WTC11 (cell line): Measurements from ENCODE around the gene RXRA. TPM values are rescaled to one million over a fixed set of nuclear protein-coding genes. Genes with fewer than 3 reads are reported as not detected.

Experiments
- ATAC-seq: fragments of 200-7000 bp; cut with Tn5 transposase; 2 replicates; pipeline ENCODE4 v1.10.0; 2021; ENCODE audit warnings: mild to moderate bottlenecking, moderate library complexity
- CTCF ChIA-PET: fragments of 300-600 bp; sonication (Branson Sonifier 250); formaldehyde crosslinking; loops from one replicate; lab custom pipeline; 2021; ENCODE audit warnings: antibody characterized with exemption; lab: Charles Lee
- POLR2A ChIA-PET: fragments of 350-600 bp; sonication (Branson Sonifier 250); formaldehyde crosslinking; loops from one replicate; lab custom pipeline; 2021; ENCODE audit warnings: antibody characterized with exemption; lab: Charles Lee
- DNase-seq: peaks from one replicate; pipeline ENCODE4 v3.0.0; 2021; ENCODE audit warnings: low spot score
- H3K27ac Mint-ChIP-seq: 2 replicates; pipeline ENCODE4 v1.8.0; 2021; ENCODE audit warnings: mixed read lengths
- H3K27me3 Mint-ChIP-seq: 2 replicates; pipeline ENCODE4 v1.8.0; 2021; ENCODE audit warnings: low read depth, mild to moderate bottlenecking, moderate library complexity, mixed read lengths
- H3K36me3 Mint-ChIP-seq: 2 replicates; pipeline ENCODE4 v1.8.0; 2021; ENCODE audit warnings: mixed read lengths
- H3K4me1 Mint-ChIP-seq: 2 replicates; pipeline ENCODE4 v1.8.0; 2022; ENCODE audit warnings: mixed read lengths
- H3K4me3 Mint-ChIP-seq: 2 replicates; pipeline ENCODE4 v1.8.0; 2021; ENCODE audit warnings: mild to moderate bottlenecking, moderate library complexity, mixed read lengths
- H3K9me3 Mint-ChIP-seq: 2 replicates; pipeline ENCODE4 v1.8.0; 2021; ENCODE audit warnings: mixed read lengths
- ATF2 ChIP-seq: sonication (generic); formaldehyde crosslinking; IDR thresholded peaks from 2 replicates; pipeline ENCODE4 v1.8.1; 2022; ENCODE audit warnings: low read depth, missing genetic modification reagents, borderline replicate concordance
- E2F5 ChIP-seq: sonication (generic); formaldehyde crosslinking; IDR thresholded peaks from 2 replicates; pipeline ENCODE4 v1.8.1; 2022; ENCODE audit warnings: mild to moderate bottlenecking, moderate library complexity, missing genetic modification reagents
- FOXP1 ChIP-seq: sonication (generic); formaldehyde crosslinking; IDR thresholded peaks from 2 replicates; pipeline ENCODE4 v1.8.0; 2022; ENCODE audit warnings: missing genetic modification reagents, mild to moderate bottlenecking, moderate library complexity, borderline replicate concordance
- GRHL2 ChIP-seq: fragments of 250-450 bp; sonication (Bioruptor Pico); IDR thresholded peaks from 2 replicates; pipeline ENCODE4 v1.8.0; 2022; ENCODE audit warnings: mild to moderate bottlenecking, moderate library complexity; ENCODE audit not compliant: insufficient replicate concordance, severe bottlenecking
- GTF2I ChIP-seq: fragments of 250-450 bp; sonication (Bioruptor Pico); conservative IDR thresholded peaks from 2 replicates; pipeline ENCODE4 v1.4.0; 2021; ENCODE audit warnings: mild to moderate bottlenecking
- HMGA2 ChIP-seq: fragments of 250-450 bp; sonication (Bioruptor Pico); IDR thresholded peaks from 2 replicates; pipeline ENCODE4 v1.4.0; 2021; ENCODE audit warnings: mild to moderate bottlenecking, moderate library complexity
- JUN ChIP-seq: sonication (generic); formaldehyde crosslinking; IDR thresholded peaks from 2 replicates; pipeline ENCODE4 v1.8.0; 2023; ENCODE audit warnings: mild to moderate bottlenecking, missing genetic modification reagents
- NFE2L1 ChIP-seq: sonication (generic); formaldehyde crosslinking; IDR thresholded peaks from 2 replicates; pipeline ENCODE4 v1.8.1; 2023; ENCODE audit warnings: missing genetic modification reagents
- NR1H2 ChIP-seq: sonication (generic); formaldehyde crosslinking; IDR thresholded peaks from 2 replicates; pipeline ENCODE4 v1.9.0; 2021; ENCODE audit warnings: mild to moderate bottlenecking, moderate library complexity, missing genetic modification reagents
- PREB ChIP-seq: sonication (generic); formaldehyde crosslinking; IDR thresholded peaks from 2 replicates; pipeline ENCODE4 v1.8.1; 2022; ENCODE audit warnings: mild to moderate bottlenecking, missing genetic modification reagents, moderate library complexity, borderline replicate concordance
- SMAD3 ChIP-seq: sonication (generic); formaldehyde crosslinking; IDR thresholded peaks from 2 replicates; pipeline ENCODE4 v1.8.0; 2022; ENCODE audit warnings: missing genetic modification reagents, mild to moderate bottlenecking, borderline replicate concordance
- SOX15 ChIP-seq: fragments of 250-450 bp; sonication (Bioruptor Pico); IDR thresholded peaks from 2 replicates; pipeline ENCODE4 v1.9.0; 2021; ENCODE audit warnings: mild to moderate bottlenecking
- TEAD1 ChIP-seq: sonication (generic); formaldehyde crosslinking; IDR thresholded peaks from 2 replicates; pipeline ENCODE4 v1.8.0; 2022; ENCODE audit warnings: mild to moderate bottlenecking, missing genetic modification reagents
- ZBTB21 ChIP-seq: sonication (generic); formaldehyde crosslinking; IDR thresholded peaks from 2 replicates; pipeline ENCODE4 v1.8.1; 2023; ENCODE audit warnings: mild to moderate bottlenecking, missing genetic modification reagents, borderline replicate concordance
- ZMAT4 ChIP-seq: fragments of 250-450 bp; sonication (Bioruptor Pico); IDR thresholded peaks from 2 replicates; pipeline ENCODE4 v1.9.0; 2021; ENCODE audit warnings: mild to moderate bottlenecking
- ZNF263 ChIP-seq: sonication (generic); formaldehyde crosslinking; IDR thresholded peaks from 2 replicates; pipeline ENCODE4 v1.8.1; 2022; ENCODE audit warnings: low read depth, mild to moderate bottlenecking, moderate library complexity, missing genetic modification reagents
- ZNF281 ChIP-seq: sonication (generic); formaldehyde crosslinking; IDR thresholded peaks from 2 replicates; pipeline ENCODE4 v1.8.0; 2023; ENCODE audit warnings: mild to moderate bottlenecking, missing genetic modification reagents
- ZNF396 ChIP-seq: fragments of 250-450 bp; sonication (Bioruptor Pico); IDR thresholded peaks from 2 replicates; pipeline ENCODE4 v1.8.0; 2021; ENCODE audit warnings: mild to moderate bottlenecking, moderate library complexity, borderline replicate concordance
- ZNF423 ChIP-seq: fragments of 250-450 bp; sonication (Bioruptor Pico); IDR thresholded peaks from 2 replicates; pipeline ENCODE4 v2.1.2; 2022; ENCODE audit warnings: mild to moderate bottlenecking, moderate library complexity
- total RNA-seq: library from RNA; stranded (reverse); gene quantifications from 3 replicates; pipeline ENCODE4 v1.2.3, GENCODE V29; 2021
- TF ChIP-seq, protein P1 (sequence below): sonication (generic); formaldehyde crosslinking; IDR thresholded peaks from 2 replicates; pipeline ENCODE4 v1.8.0; 2022; ENCODE audit warnings: mild to moderate bottlenecking, missing genetic modification reagents

Gene RXRA
- total RNA-seq, 1 experiment from 2014 or later: 27.5 TPM

GRCh38 chr9:134391319-134392231 lies 65.3 kb downstream of the RXRA start:
- no peaks in the 10 kb centered on the region for H3K36me3 Mint-ChIP-seq
- CTCF ChIA-PET: interaction anchor here (1.1 kb wide), 1 partner anchor 221 kb away, joined by 3 read pairs; no protein-coding TSS in a partner anchor
- peaks cover 7% of the 10 kb centered on the region for H3K9me3 Mint-ChIP-seq
- H3K27ac Mint-ChIP-seq: no peak overlapping the region; the same call in 1 of the 2 replicates
- peaks cover 2% of the 10 kb centered on the region for H3K4me1 Mint-ChIP-seq
- ATAC-seq: no peak
- DNase-seq: no peak
- POLR2A ChIA-PET: no interaction called here
- no peaks in the 10 kb centered on the region for H3K27me3 Mint-ChIP-seq
- no peak overlapping the region for H3K4me3 Mint-ChIP-seq
- TF ChIP-seq SOX15: no peak
- no peak for TF ChIP-seq ATF2
- TF ChIP-seq JUN (CRISPR knock-in tag): no peak
- TF ChIP-seq HMGA2 (CRISPR knock-in tag): no peak
- TF ChIP-seq E2F5 (CRISPR knock-in tag): no peak
- TF ChIP-seq NFE2L1 (CRISPR knock-in tag): no peak
- TF ChIP-seq TEAD1 (CRISPR knock-in tag): no peak
- no peak for TF ChIP-seq PREB
- TF ChIP-seq ZNF423: no peak
- TF ChIP-seq, protein P1, sequence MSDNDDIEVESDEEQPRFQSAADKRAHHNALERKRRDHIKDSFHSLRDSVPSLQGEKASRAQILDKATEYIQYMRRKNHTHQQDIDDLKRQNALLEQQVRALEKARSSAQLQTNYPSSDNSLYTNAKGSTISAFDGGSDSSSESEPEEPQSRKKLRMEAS: no peak
- no peak for TF ChIP-seq ZMAT4 (CRISPR knock-in tag)
- no peak for TF ChIP-seq GTF2I (CRISPR knock-in tag)
- no peak for TF ChIP-seq FOXP1 (CRISPR knock-in tag)
- TF ChIP-seq GRHL2 (CRISPR knock-in tag): no peak
- no peak for TF ChIP-seq NR1H2 (CRISPR knock-in tag)
- no peak for TF ChIP-seq ZNF263 (CRISPR knock-in tag)
- TF ChIP-seq ZBTB21 (CRISPR knock-in tag): no peak
- TF ChIP-seq SMAD3 (CRISPR knock-in tag): no peak
- no peak for TF ChIP-seq ZNF281 (CRISPR knock-in tag)
- TF ChIP-seq ZNF396 (CRISPR knock-in tag): no peak
- TF ChIP-seq, all 79 proteins: peak for 0
